GM08714 (cell line): ENCODE results near the gene ANKS1B.

Source experiments
- H3K4me3 ChIP-seq: fragments of 200-500 bp; sonication (Bioruptor generic); 2 replicates; pipeline ENCODE4 v1.5.1; 2014; ENCODE audit warnings: mild to moderate bottlenecking, low read length, inconsistent platforms
- ZNF274 ChIP-seq: IDR thresholded peaks from 2 replicates; pipeline ENCODE4 v1.6.1; 2012; ENCODE audit warnings: mild to moderate bottlenecking, low read depth, low read length

Gene ANKS1B

DNA sequence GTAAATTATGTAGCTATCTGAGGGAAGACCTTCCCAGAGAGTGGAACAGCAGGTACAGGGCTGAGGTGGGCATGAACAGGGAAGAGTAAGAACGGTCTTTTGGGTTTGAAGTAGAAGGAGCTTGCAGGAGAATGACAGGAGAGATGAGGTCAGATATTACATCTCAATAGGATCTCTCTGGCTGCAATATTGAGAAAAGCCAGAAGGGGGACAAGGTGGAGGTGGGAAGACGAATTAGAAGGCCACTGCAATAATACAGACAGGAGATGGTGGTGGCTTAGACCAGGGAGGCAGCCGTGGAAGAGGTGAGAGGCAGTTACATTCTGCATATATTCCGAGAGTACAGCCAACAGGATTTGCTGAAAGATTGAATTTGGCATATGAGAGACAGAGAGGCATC is 1029.5 kb downstream of the ANKS1B start:
- no peak for TF ChIP-seq ZNF274
- no peak overlapping the region for H3K4me3 ChIP-seq

DNA sequence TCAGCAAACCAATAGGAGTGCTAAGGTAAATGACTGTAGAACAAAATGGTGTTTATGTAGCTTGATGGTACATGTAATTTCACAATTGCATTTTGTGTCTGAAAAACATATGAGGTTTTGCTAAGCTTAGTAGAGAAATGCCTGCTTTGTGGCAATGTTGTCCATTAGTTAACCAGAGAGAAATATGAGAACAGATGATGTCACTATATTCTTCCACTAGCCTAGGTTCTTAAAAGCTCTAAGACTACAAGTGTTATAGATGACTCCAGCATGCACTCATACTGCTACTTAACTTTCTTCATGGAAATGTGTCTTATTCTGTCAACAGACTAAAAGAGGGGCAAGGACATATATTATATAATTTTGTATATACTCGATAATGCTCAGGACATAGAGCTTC is 1030.2 kb downstream of the ANKS1B start:
- no peak for TF ChIP-seq ZNF274
- no peak overlapping the region for H3K4me3 ChIP-seq

DNA sequence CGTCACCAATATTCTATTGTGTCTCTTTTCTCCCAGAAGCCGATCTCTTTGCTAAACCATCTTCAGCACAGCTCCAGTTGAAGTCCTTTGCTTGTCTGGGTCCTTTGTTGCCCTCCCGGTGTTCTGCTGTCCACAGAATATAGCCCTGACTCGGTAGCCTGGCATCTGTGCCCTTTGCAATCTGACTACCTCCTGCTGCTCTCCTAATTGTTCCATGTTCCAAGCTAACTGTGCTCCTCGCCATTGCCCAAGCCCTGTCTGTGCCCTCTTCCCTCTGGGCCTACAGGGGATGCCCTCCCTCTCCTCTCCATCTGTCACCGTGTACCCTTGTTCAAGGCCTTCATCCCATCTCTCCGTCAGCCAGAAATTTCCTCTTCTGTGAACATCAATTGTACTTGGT is 1033.3 kb downstream of the ANKS1B start:
- TF ChIP-seq ZNF274: no peak
- H3K4me3 ChIP-seq: no peak overlapping the region

DNA sequence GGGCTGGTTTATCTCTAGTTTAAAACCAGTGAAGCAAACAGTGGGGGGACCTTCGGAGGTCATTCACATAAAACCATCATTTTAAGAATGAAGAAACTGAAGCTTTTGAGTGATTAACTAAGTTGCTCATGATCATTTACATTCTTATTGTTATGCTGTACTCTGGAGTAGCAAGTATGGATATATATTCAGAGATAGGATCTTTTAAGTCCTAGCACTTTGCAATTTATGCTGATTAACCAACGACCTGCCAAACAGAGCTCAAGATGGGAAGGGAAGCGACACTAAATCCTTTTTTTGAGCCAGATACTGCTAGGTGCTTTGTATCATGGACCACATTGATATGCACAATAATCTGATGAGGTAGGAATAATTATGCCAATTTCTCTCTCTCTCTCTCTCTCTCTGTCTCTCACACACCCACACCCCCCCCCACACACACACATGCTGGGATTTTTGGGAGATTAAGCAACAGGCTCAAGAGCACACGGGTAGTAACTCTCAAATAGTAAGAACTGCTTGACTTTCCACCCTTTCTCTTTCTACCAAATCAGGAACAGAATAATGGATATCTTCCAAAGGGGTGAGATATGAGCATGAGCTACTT is 1036.3 kb downstream of the ANKS1B start:
- no peak overlapping the region for H3K4me3 ChIP-seq
- no peak for TF ChIP-seq ZNF274

DNA sequence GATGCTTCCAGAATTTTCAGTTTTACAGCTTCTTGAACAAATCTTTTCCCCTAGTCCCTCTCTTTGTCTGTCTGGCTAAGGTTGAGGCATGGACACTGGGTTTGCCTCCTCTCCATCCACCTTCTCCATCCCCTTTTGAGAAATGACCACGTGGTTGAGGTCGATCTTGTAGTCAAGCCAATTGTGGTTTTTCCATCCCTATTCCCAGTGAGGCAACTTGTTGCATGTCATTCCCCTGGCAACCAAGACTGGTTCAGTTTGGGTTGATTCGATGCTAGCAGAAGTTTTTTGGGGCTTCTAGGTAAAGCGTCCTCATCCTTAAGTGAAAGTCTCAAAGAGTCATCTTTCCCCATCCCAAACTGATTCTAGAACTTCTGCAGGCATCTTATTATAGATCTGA is 1038.9 kb downstream of the ANKS1B start:
- TF ChIP-seq ZNF274: no peak
- H3K4me3 ChIP-seq: no peak overlapping the region

GRCh38 chr12:98939926-98940325 is 1044.8 kb downstream of the ANKS1B start:
- TF ChIP-seq ZNF274: no peak
- no peak overlapping the region for H3K4me3 ChIP-seq

DNA sequence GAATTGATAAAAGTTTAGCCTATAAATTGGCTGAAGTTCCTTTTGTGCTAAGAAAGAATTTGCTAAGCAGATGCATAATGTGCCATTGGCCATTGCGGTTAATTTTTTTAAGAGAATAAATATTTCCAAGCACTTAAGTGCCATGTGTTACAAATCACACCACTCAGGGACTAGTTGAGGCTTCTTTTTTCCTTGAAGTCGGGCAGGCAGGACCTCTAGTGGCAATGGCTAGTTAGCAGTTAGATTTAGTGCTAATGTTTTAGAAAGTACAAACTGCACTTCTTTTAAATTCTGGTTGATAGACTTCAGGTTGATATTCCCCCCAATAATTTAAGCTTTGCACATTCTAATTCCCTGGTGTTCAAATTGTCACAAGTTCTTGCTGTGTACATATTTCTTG is 1045.4 kb downstream of the ANKS1B start:
- H3K4me3 ChIP-seq: no peak overlapping the region

DNA sequence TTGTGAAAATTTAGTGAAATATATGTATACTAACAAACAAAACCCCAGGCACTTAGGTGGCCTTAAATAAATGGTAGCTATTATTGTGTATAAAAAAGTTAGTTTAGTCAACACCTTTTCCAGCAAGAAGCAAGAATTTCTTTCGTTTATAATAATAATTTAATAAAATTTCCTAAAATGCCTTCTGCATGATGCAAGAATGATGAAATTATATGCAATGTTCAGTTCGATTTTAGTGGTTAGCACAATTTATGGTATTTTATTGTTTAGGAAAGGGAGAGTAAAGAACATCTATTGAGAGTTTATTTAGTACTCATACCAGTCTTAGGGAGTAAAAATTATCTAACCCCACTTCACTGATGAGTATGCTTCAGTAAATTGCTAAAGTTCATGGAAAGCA is 1048.9 kb downstream of the ANKS1B start:
- TF ChIP-seq ZNF274: no peak

More for the DNA sequence above, 1045.4 kb downstream of the ANKS1B start:
- TF ChIP-seq ZNF274: no peak

GRCh38 chr12:98922871-98923270 is 1061.9 kb downstream of the ANKS1B start:
- TF ChIP-seq ZNF274: no peak
- no peak overlapping the region for H3K4me3 ChIP-seq

More for the DNA sequence above, 1048.9 kb downstream of the ANKS1B start:
- H3K4me3 ChIP-seq: no peak overlapping the region

- no peak for TF ChIP-seq ZNF274
- H3K4me3 ChIP-seq: no peak overlapping the region
Measured at GRCh38 chr12:98918176-98918863, 1066.4 kb downstream of the ANKS1B start.

- H3K4me3 ChIP-seq: no peak overlapping the region
- no peak for TF ChIP-seq ZNF274
Measured at GRCh38 chr12:98916106-98916505, 1068.6 kb downstream of the ANKS1B start.

DNA sequence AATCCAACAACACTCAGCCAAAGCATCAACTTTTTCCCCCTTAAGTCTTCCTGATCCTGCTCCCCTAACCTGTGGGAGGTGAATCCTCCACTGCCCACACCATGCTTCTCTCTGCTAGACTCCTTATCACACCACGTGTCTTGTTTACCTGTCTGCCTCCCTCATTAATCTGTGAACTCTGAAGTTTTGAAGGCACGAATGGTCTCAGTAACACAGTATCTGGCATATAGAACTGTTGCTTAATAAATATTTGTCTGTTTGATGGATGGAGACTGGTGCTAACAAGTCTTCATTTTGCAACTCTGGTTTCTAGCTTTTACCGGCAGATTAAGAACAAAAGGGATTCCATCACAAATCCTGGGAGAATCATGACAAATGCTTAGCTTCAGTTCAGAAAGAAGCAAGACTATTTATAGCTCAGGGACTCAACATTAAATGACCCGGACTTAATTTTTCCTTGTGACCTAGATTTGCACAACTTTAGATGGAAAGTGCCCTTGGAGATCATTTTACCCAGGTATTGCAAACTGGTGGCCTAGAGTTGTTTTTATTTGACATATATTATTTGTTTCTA is 1072.2 kb downstream of the ANKS1B start:
- TF ChIP-seq ZNF274: no peak
- H3K4me3 ChIP-seq: no peak overlapping the region

DNA sequence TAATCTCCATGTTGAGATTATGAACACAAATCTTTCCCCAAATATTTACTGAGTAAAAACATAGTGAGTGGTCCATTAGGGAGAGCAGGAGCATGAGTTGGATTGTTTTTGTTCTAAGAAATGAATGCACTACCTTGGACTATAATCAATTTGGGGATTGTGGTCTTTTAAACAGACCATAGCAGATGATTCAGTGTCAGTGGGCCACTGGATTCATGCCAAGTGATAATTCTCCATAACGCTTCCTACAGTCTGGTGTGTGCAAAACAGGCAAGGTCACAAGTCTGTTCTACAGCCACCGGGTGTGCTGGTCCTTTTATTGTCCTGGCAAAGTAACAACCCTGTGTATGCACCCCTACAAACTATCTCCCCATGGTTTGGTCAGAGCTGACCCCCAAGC is 1073.3 kb downstream of the ANKS1B start:
- no peak for TF ChIP-seq ZNF274
- H3K4me3 ChIP-seq: no peak overlapping the region

GRCh38 chr12:98909746-98910145 is 1075.0 kb downstream of the ANKS1B start:
- TF ChIP-seq ZNF274: no peak
- H3K4me3 ChIP-seq: no peak overlapping the region

- H3K4me3 ChIP-seq: no peak overlapping the region
- TF ChIP-seq ZNF274: no peak
Measured at GRCh38 chr12:98908866-98909265, 1075.9 kb downstream of the ANKS1B start.

DNA sequence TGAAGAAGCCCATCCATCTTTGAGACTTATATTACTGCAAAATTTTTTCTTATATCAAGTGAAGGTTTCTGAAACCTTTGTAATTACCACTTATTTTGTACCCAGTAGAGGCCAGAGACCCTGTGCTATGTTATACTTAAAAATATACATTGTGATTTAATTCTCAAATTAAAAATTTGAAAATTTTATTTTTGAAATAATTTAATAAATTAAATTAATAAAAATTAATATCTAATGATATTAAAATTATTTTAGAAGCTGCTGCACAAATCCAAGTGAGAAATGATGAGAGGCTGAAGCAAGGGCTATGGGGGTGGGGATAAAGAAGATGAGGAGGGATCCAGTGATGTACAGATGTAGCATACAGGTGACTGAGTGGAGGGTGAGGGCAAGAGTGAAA is 1080.9 kb downstream of the ANKS1B start:
- no peak overlapping the region for H3K4me3 ChIP-seq
- no peak for TF ChIP-seq ZNF274

DNA sequence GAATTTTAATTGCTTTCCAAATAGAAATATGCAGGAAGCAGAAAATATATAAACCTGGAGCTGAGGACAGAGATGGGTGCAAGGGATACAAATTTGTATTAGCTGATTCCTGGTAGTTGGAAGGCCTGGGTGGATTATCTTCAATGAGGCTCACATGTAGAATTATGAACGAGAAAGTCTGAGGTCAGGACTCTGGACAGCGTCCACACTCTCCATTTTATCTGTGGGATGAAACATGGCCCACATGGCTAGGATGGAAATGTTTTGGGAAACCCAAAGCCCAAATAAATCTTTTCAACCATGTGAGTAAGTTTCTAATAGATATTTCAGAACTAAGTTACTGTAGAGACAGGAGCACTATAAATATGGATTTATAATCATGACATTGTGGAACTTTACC is 1083.5 kb downstream of the ANKS1B start:
- TF ChIP-seq ZNF274: no peak

More for the DNA sequence above, 1083.5 kb downstream of the ANKS1B start:
- H3K4me3 ChIP-seq: no peak overlapping the region
